K562 (cell line): ENCODE results near the gene PXDC1. TPM values are rescaled to one million over a fixed set of nuclear protein-coding genes. Genes with fewer than 3 reads are reported as not detected.

Experiments
- ATAC-seq: fragments of 200-7000 bp; cut with Tn5 transposase; 3 replicates; pipeline ENCODE4 v1.9.1; 2020; ENCODE audit warnings: moderate library complexity
- BruUV-seq: library from RNA; stranded (reverse); fragments of 400-500 nt; replicated peaks from 2 replicates; lab custom pipeline; 2021; lab: Mats Ljungman, UMichigan
- CTCF ChIA-PET: fragments of 300-600 bp; formaldehyde crosslinking; extraction: SDS; loops from one replicate; lab custom pipeline; 2021; ENCODE audit warnings: low intra/inter-chr PET ratio; lab: Yijun Ruan, JAX
- POLR2A ChIA-PET: fragments of 300-600, 350-650 bp; sonication (Branson Sonifier 250); formaldehyde crosslinking; extraction: SDS; loops from one replicate; lab custom pipeline; 2021; ENCODE audit warnings: antibody characterized with exemption, inconsistent platforms; lab: Yijun Ruan, JAX
- DNase-seq, 4 experiments: peaks; one replicate each; pipeline versions ENCODE4 v3.0.0 to v3.0.0-alpha.2; 2011 to 2018; ENCODE audit warnings: low spot score in 3 of 4, mixed read lengths in 3 of 4; ENCODE audit errors: extremely low read depth in 1 of 4
- FAIRE-seq: peaks from 2 replicates; lab custom pipeline; 2011; peaks lifted over from hg19 to GRCh38; lab: Jason Lieb, UNC
- H2AFZ ChIP-seq: 2 replicates; pipeline ENCODE4 v1.6.0; 2011; ENCODE audit warnings: low read depth, low read length, control low read depth, inconsistent platforms
- H3K27ac ChIP-seq: fragments of 200-600 bp; 3 replicates; pipeline ENCODE4 v1.8.0; 2011; ENCODE audit warnings: low read depth, mild to moderate bottlenecking, control low read depth, inconsistent platforms, low read length, moderate library complexity, mixed read lengths; ENCODE audit errors: extremely low read depth
- H3K27me3 ChIP-seq, 2 experiments: fragments of 300-600 bp in 1 of 2; 2 replicates in 1 of 2; 3 replicates in 1 of 2; pipeline versions ENCODE4 v1.6.0 to v1.8.0; 2011; ENCODE audit warnings: inconsistent platforms in 2 of 2, low read length in 2 of 2, mild to moderate bottlenecking in 1 of 2, mixed read lengths in 1 of 2, moderate library complexity in 1 of 2; ENCODE audit not compliant: control insufficient read depth in 2 of 2, insufficient read depth in 2 of 2
- H3K36me3 ChIP-seq: fragments of 300-600 bp; 3 replicates; pipeline ENCODE4 v1.8.0; 2011; ENCODE audit warnings: mild to moderate bottlenecking, low read length, inconsistent platforms; ENCODE audit not compliant: control insufficient read depth, insufficient read depth
- H3K4me1 ChIP-seq, 2 experiments: fragments of 200-600 bp in 1 of 2; replicated peaks in 1 of 2; 2 replicates in 1 of 2; 3 replicates in 1 of 2; pipeline versions ENCODE4 v1.5.1 to v1.8.0; 2011; ENCODE audit warnings: inconsistent platforms in 2 of 2, low read length in 2 of 2, mild to moderate bottlenecking in 1 of 2, mixed read lengths in 1 of 2, moderate library complexity in 1 of 2; ENCODE audit not compliant: control insufficient read depth in 2 of 2, insufficient read depth in 2 of 2
- H3K4me2 ChIP-seq: 2 replicates; pipeline ENCODE4 v1.6.1; 2011; ENCODE audit warnings: low read length, control low read depth, inconsistent platforms, mixed read lengths; ENCODE audit not compliant: insufficient read depth
- H3K4me3 ChIP-seq: fragments of 200-600 bp; sonication (generic), shearing (Covaris generic); 2 replicates; pipeline ENCODE4 v1.5.1; 2016; ENCODE audit warnings: control low read depth, inconsistent platforms
- H3K79me2 ChIP-seq: fragments of 200-600 bp; 3 replicates; pipeline ENCODE4 v1.8.0; 2011; ENCODE audit warnings: low read length, inconsistent platforms; ENCODE audit not compliant: control insufficient read depth, insufficient read depth
- H3K9ac ChIP-seq, 2 experiments: 2 replicates each; pipeline versions ENCODE4 v1.6.0 to v1.6.1; 2011; ENCODE audit warnings: low read depth in 2 of 2, low read length in 2 of 2, control low read depth in 1 of 2, inconsistent platforms in 1 of 2, mild to moderate bottlenecking in 1 of 2, mixed read lengths in 1 of 2; ENCODE audit not compliant: insufficient read depth in 1 of 2
- H3K9me1 ChIP-seq: one replicate; pipeline ENCODE4 v1.6.0; 2011; ENCODE audit warnings: inconsistent platforms, mild to moderate bottlenecking, low read length, moderate library complexity; ENCODE audit not compliant: control insufficient read depth, insufficient read depth
- H3K9me3 ChIP-seq: replicated peaks from 2 replicates; pipeline ENCODE4 v1.5.1; 2011; ENCODE audit warnings: low read depth, low read length, inconsistent platforms; ENCODE audit not compliant: control insufficient read depth, insufficient read depth
- H4K20me1 ChIP-seq: replicated peaks from 2 replicates; pipeline ENCODE4 v1.6.1; 2011; ENCODE audit warnings: low read length, inconsistent platforms, mixed read lengths; ENCODE audit not compliant: control insufficient read depth, insufficient read depth
- CEBPB ChIP-seq: fragments of 450-650 bp; IDR thresholded peaks from 2 replicates; pipeline ENCODE4 v1.6.1; 2016; ENCODE audit warnings: missing genetic modification characterization, missing compliant biosample characterization
- KDM2B ChIP-seq: fragments of 250-450 bp; sonication (Bioruptor Pico); IDR thresholded peaks from 2 replicates; pipeline ENCODE4 v1.8.0; 2021; ENCODE audit warnings: mild to moderate bottlenecking, moderate library complexity
- PTRF ChIP-seq: fragments of 450-650 bp; IDR thresholded peaks from 2 replicates; pipeline ENCODE4 v1.6.1; 2016; ENCODE audit warnings: mild to moderate bottlenecking, missing genetic modification characterization, missing compliant biosample characterization
- PTTG1 ChIP-seq: fragments of 450-650 bp; IDR thresholded peaks from 2 replicates; pipeline ENCODE4 v1.6.1; 2016; ENCODE audit warnings: low read depth, mild to moderate bottlenecking, missing genetic modification characterization, missing compliant biosample characterization
- TSC22D4 ChIP-seq: fragments of 450-650 bp; IDR thresholded peaks from 2 replicates; pipeline ENCODE4 v1.6.1; 2016; ENCODE audit warnings: missing genetic modification characterization, missing biosample characterization, control low read depth
- ZEB2 ChIP-seq: fragments of 450-650 bp; IDR thresholded peaks from 2 replicates; pipeline ENCODE4 v1.6.1; 2016
- WGBS: fragments of 100-300 bp; shearing (Covaris generic); methylation state at CpG from one replicate; pipeline ENCODE4 v1.1.6; 2016; ENCODE audit warnings: low coverage, mixed read lengths; ENCODE audit not compliant: insufficient coverage; ENCODE audit errors: missing lambda C conversion rate; 5-methylcytosine and 5-hydroxymethylcytosine counted together
- in situ Hi-C: fragments of 300-500 bp; cut with MboI; formaldehyde crosslinking; loops from 4 replicates; pipeline ENCODE4 v1.15.0; 2018; ENCODE audit warnings: inconsistent platforms, mixed read lengths
- intact Hi-C: fragments of 100-400 bp; cut with micrococcal nuclease; formaldehyde crosslinking; loops from 2 replicates; pipeline ENCODE4 v1.14.2; 2022
- polyA plus RNA-seq, 8 experiments: library from polyadenylated mRNA; depleted of rRNA in 4 of 8; stranded (reverse) in 5 of 8; unstranded in 3 of 8; fragments of >200 nt; fragmentation: Nextera tagmentation in 2 of 8; fragmentation: Illumina TruSeq in 1 of 8; extraction: Ambion mirVana in 2 of 8; extraction: Trizol in 1 of 8; gene quantifications; 2 replicates each; pipeline versions ENCODE4 v1.2.1 to v1.2.3, GENCODE V29; 2011 to 2014; ENCODE audit warnings: inconsistent platforms in 1 of 8, missing spikeins in 1 of 8
- total RNA-seq, 7 experiments: library from RNA; depleted of rRNA in 6 of 7; stranded (reverse); fragments of >200 nt in 6 of 7; fragmentation: Illumina TruSeq in 2 of 7; extraction: Trizol in 2 of 7; gene quantifications; 2 replicates each; pipeline versions ENCODE4 v1.2.1 to v1.2.3, GENCODE V29; 2011 to 2021; ENCODE audit warnings: low replicate concordance in 1 of 7
- TF ChIP-seq, protein P1 (sequence below), 2 experiments: fragments of 250-450 bp in 1 of 2; fragments of 450-650 bp in 1 of 2; sonication (Bioruptor Pico) in 1 of 2; IDR thresholded peaks; 2 replicates each; pipeline versions ENCODE4 v1.6.1 to v1.8.0; 2016 to 2021; ENCODE audit warnings: mild to moderate bottlenecking in 2 of 2, moderate library complexity in 2 of 2, missing compliant biosample characterization in 1 of 2, missing genetic modification characterization in 1 of 2
- TF ChIP-seq, protein P2 (sequence below): sonication (generic); formaldehyde crosslinking; IDR thresholded peaks from 2 replicates; pipeline ENCODE4 v1.8.1; 2022; ENCODE audit warnings: missing genetic modification reagents
- TF ChIP-seq, protein P3 (sequence below): fragments of 450-650 bp; formaldehyde crosslinking; IDR thresholded peaks from 2 replicates; pipeline ENCODE4 v1.4.0; 2022; ENCODE audit warnings: mild to moderate bottlenecking, moderate library complexity

PXDC1 gene
- total and polyA plus RNA-seq, 9 of the 15 experiments (the other 6 are each of a cell fraction or from before 2014, with no cell fraction given) = 0.09 to 0.33 (median 0.16) TPM; not detected in 5

DNA sequence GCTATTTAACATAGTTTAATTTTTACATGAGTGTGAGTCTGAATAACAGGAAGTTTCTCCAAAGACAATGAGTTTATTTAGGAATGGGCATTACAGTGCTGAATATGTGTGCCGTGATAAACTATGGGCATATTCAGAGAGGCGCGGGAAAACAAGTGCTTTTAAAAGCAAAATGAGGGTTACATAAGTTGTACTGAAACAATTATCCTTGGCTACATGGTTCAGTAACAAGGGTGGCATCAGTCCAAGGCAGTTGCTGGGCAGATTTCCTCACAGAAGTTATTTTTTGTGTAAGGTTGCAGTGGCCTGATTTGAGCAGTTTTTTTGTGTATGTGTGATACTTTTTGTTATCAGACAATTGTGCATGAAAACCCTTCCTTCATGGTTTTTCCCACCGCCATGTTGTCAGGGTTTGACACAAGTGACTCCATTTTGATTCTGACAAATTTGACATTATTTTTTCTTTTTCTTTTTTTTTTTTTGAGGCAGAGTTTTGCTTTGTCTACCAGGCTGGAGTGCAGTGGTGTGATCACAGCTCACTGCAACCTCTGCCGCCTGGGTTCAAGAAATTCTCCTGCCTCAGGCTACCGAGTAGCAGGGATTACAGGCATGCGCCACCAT lies 22.3 kb upstream of the PXDC1 start:
- no peak overlapping the region for H3K9ac ChIP-seq
- DNase-seq = no peak
- no peak overlapping the region for H3K4me2 ChIP-seq
- peak; percentile 85 for TF ChIP-seq PTRF (tag)
- no peak for TF ChIP-seq CEBPB (tag)
- no peak for TF ChIP-seq TSC22D4 (tag)
- TF ChIP-seq, protein P1, sequence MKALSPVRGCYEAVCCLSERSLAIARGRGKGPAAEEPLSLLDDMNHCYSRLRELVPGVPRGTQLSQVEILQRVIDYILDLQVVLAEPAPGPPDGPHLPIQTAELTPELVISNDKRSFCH (CRISPR knock-in tag; IDR thresholded peaks at IDR 0.05) = no peak
- TF ChIP-seq, protein P1 (tag; IDR thresholded peaks at IDR 0.05) = 0 out of 2 replicates have a peak, but pooled peaks have one; percentile 29
- TF ChIP-seq, protein P2, sequence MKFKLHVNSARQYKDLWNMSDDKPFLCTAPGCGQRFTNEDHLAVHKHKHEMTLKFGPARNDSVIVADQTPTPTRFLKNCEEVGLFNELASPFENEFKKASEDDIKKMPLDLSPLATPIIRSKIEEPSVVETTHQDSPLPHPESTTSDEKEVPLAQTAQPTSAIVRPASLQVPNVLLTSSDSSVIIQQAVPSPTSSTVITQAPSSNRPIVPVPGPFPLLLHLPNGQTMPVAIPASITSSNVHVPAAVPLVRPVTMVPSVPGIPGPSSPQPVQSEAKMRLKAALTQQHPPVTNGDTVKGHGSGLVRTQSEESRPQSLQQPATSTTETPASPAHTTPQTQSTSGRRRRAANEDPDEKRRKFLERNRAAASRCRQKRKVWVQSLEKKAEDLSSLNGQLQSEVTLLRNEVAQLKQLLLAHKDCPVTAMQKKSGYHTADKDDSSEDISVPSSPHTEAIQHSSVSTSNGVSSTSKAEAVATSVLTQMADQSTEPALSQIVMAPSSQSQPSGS = no peak
- TF ChIP-seq PTTG1 (tag) = 0 out of 2 replicates have a peak, but pooled peaks have one; percentile 44
- TF ChIP-seq ZEB2 = no peak
- TF ChIP-seq KDM2B = no peak
- TF ChIP-seq, protein P3, sequence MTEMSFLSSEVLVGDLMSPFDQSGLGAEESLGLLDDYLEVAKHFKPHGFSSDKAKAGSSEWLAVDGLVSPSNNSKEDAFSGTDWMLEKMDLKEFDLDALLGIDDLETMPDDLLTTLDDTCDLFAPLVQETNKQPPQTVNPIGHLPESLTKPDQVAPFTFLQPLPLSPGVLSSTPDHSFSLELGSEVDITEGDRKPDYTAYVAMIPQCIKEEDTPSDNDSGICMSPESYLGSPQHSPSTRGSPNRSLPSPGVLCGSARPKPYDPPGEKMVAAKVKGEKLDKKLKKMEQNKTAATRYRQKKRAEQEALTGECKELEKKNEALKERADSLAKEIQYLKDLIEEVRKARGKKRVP = no peak
- TF ChIP-seq, all 486 proteins: peak for 3
- Histone ChIP-seq H4K20me1 (no peaks in the 10 kb centered on the region), H3K9me1 (no peaks in the 10 kb centered on the region), H2AFZ (no peak overlapping the region), H3K27me3 (peaks cover 21 to 53% of the 10 kb centered on the region in 2 experiments; a peak in 4 of 5 replicates), H3K4me1 (peaks cover 0 to 7% of the 10 kb centered on the region in 2 experiments; a peak in 1 of 5 replicates), H3K36me3 (no peaks in the 10 kb centered on the region), H3K9me3 (no peaks in the 10 kb centered on the region), H3K79me2 (no peaks in the 10 kb centered on the region), H3K4me3 (no peak overlapping the region), H3K27ac (no peak overlapping the region)
- FAIRE-seq (no peak), ATAC-seq (no peak)
- intact Hi-C loops = no loop called here
- BruUV-seq = no TSS peak
- WGBS = 8% methylated on average over 7 of the region's 7 CpGs
- POLR2A ChIA-PET = no interaction called here
- CTCF ChIA-PET = no interaction called here
- in situ Hi-C loops = no loop called here
